Prostate gland (tissue), 2 donors: ENCODE measurements around the gene TWF2. TPM values are rescaled to one million over a fixed set of nuclear protein-coding genes. Genes with fewer than 3 reads are reported as not detected.

Experiments used
- DNase-seq: peaks from one replicate; pipeline ENCODE4 v3.0.0-alpha.2; 2019; ENCODE audit warnings: low spot score
- H3K27ac ChIP-seq, 2 donors: fragments of 200-600 bp; sonication (generic); 2 replicates each; pipeline ENCODE4 v1.5.1; 2017 to 2019
- H3K27me3 ChIP-seq: fragments of 200-600 bp; sonication (generic); replicated peaks from 2 replicates; pipeline ENCODE4 v1.5.1; 2019; ENCODE audit not compliant: insufficient read depth
- H3K36me3 ChIP-seq, 2 donors: fragments of 200-600 bp; sonication (generic); 1 replicate in 1 of 2; 2 replicates in 1 of 2; pipeline versions ENCODE4 v1.5.1 to v1.8.1; 2017 to 2019
- H3K4me1 ChIP-seq: fragments of 200-600 bp; sonication (generic); replicated peaks from 2 replicates; pipeline ENCODE4 v1.5.1; 2019
- H3K4me3 ChIP-seq, 2 donors: fragments of 200-600 bp; sonication (generic); 2 replicates each; pipeline ENCODE4 v1.5.1; 2017 to 2019
- H3K9me3 ChIP-seq: fragments of 200-600 bp; sonication (generic); 2 replicates; pipeline ENCODE4 v1.5.1; 2017
- CTCF ChIP-seq, 4 experiments: fragments of 200-600 bp in 2 of 4; fragments of 450-650 bp in 2 of 4; sonication (generic) in 2 of 4; IDR thresholded peaks; 1 replicate in 3 of 4; 2 replicates in 1 of 4; pipeline ENCODE4 v1.5.1; 2016 to 2019; ENCODE audit warnings: antibody characterized with exemption in 4 of 4, mild to moderate bottlenecking in 2 of 4, moderate library complexity in 2 of 4
- POLR2A ChIP-seq: fragments of 450-650 bp; IDR thresholded peaks from one replicate; pipeline ENCODE4 v1.6.1; 2016; ENCODE audit warnings: antibody characterized with exemption, mild to moderate bottlenecking
- POLR2AphosphoS5 ChIP-seq: sonication (generic); formaldehyde crosslinking; IDR thresholded peaks from one replicate; pipeline ENCODE4 v1.6.1; 2017; ENCODE audit warnings: antibody characterized with exemption
- WGBS: methylation state at CpG from one replicate; pipeline ENCODE4 v1.1.5; 2018; 5-methylcytosine and 5-hydroxymethylcytosine counted together
- intact Hi-C: fragments of 100-400 bp; cut with DNase I; formaldehyde crosslinking; loops from one replicate; pipeline ENCODE4 v1.14.2; 2022
- total RNA-seq, 2 donors: library from RNA; depleted of rRNA; stranded (reverse); fragments of >200 nt; gene quantifications; one replicate each; pipeline ENCODE4 v1.1.0, GENCODE V29; 2016

TWF2 gene
- total RNA-seq, 2 donors from 2014 or later, result 60.9 to 65.5 TPM

- peak overlapping the region; percentile 81 to 82 for H3K27ac ChIP-seq
- no peaks in the 10 kb centered on the region for H3K9me3 ChIP-seq
- no peak for DNase-seq
- intact Hi-C loops, result loop anchor here (5.0 kb wide), 1 partner anchor 47 kb away; the partner anchor contains the start of gene POC1A
- TF ChIP-seq CTCF (IDR thresholded peaks at IDR 0.05), result no peak
- TF ChIP-seq POLR2A, result no peak
- no peak for TF ChIP-seq POLR2AphosphoS5
- H3K4me3 ChIP-seq, result peak overlapping the region; percentile 57 to 94
- H3K27me3 ChIP-seq, result no peaks in the 10 kb centered on the region
- peaks cover 0 to 13% of the 10 kb centered on the region in 2 donors for H3K36me3 ChIP-seq
- peaks cover 7% of the 10 kb centered on the region for H3K4me1 ChIP-seq
- 43% methylated on average over 14 of the region's 14 CpGs for WGBS
Observed at GRCh38 chr3:52198643-52199608, 40.0 kb downstream of the TWF2 start.

GRCh38 chr3:52197842-52198625, 40.9 kb downstream of the TWF2 start, which contains the start of gene ALAS1:
Gene ALAS1 (plus strand): TSS chr3:52198160. CDS start chr3:52199242, 1,082 bp downstream.
- H3K27me3 ChIP-seq, result no peaks in the 10 kb centered on the region
- intact Hi-C loops, result loop anchor here (5.0 kb wide), 1 partner anchor 46 kb away; the partner anchor contains the start of gene POC1A
- peak within 1 kb of the TSS; percentile 57 to 94 for H3K4me3 ChIP-seq
- peak within 1 kb of the TSS; percentile 81 to 82 for H3K27ac ChIP-seq
- peaks cover 0 to 5% of the 10 kb centered on the region in 2 donors for H3K36me3 ChIP-seq
- H3K9me3 ChIP-seq, result no peaks in the 10 kb centered on the region
- H3K4me1 ChIP-seq, result peaks cover 7% of the 10 kb centered on the region
- DNase-seq, result peak; percentile 86
- WGBS, result under 1% methylated on average over 52 of the region's 71 CpGs
- peak; percentile 99 for TF ChIP-seq POLR2AphosphoS5
- TF ChIP-seq CTCF (IDR thresholded peaks at IDR 0.05), result peak in 2 of 4 experiments; percentile 30 to 45
- TF ChIP-seq POLR2A, result peak; percentile 98

GRCh38 chr3:52197499-52197841, 41.5 kb downstream of the TWF2 start:
- Histone ChIP-seq H3K36me3 (no peaks in the 10 kb centered on the region), H3K27me3 (no peaks in the 10 kb centered on the region), H3K4me3 (peak overlapping the region; percentile 57 to 94), H3K9me3 (no peaks in the 10 kb centered on the region), H3K4me1 (peaks cover 7% of the 10 kb centered on the region), H3K27ac (peak overlapping the region; percentile 81 to 82)
- intact Hi-C loops, result loop anchor here (5.0 kb wide), 1 partner anchor 45 kb away; the partner anchor contains the start of gene POC1A
- TF ChIP-seq POLR2AphosphoS5 (no peak), CTCF (IDR thresholded peaks at IDR 0.05) (no peak), POLR2A (no peak)
- no peak for DNase-seq
- 37% methylated on average over 10 of the region's 10 CpGs for WGBS

- DNase-seq, result no peak
- peaks cover 7% of the 10 kb centered on the region for H3K4me1 ChIP-seq
- WGBS, result 43% methylated on average over 3 of the region's 3 CpGs
Observed at GRCh38 chr3:52196977-52197376, 42.0 kb downstream of the TWF2 start.

More at GRCh38 chr3:52196977-52197376, 42.0 kb downstream of the TWF2 start:
- peak overlapping the region in 1 of 2 donors; percentile 82 for H3K27ac ChIP-seq
- no peaks in the 10 kb centered on the region for H3K9me3 ChIP-seq
- intact Hi-C loops, result loop anchor here (5.0 kb wide), 1 partner anchor 45 kb away; the partner anchor contains the start of gene POC1A
- H3K27me3 ChIP-seq, result no peaks in the 10 kb centered on the region
- no peak overlapping the region for H3K4me3 ChIP-seq
- no peaks in the 10 kb centered on the region for H3K36me3 ChIP-seq
- TF ChIP-seq POLR2A (no peak), POLR2AphosphoS5 (no peak), CTCF (IDR thresholded peaks at IDR 0.05) (no peak)
